Jurkat, Clone E6-1 (cell line): Measurements from ENCODE around the gene CCNG1.
A peak's percentile ranks its signal among the peaks of the same experiment; 100 is the strongest.
"Not testable (repeated sequence)": the region's sequence is repeated elsewhere in the genome, so short reads cannot be mapped to it uniquely, and the experiment has no call there.

Experiments
- DNase-seq: peaks from one replicate; pipeline ENCODE4 v3.0.0-alpha.2; 2011; ENCODE audit warnings: low read depth, low spot score
- H3K4me3 ChIP-seq: 2 replicates; pipeline ENCODE4 v1.5.1; 2011; ENCODE audit warnings: mild to moderate bottlenecking, low read length, control low read depth, moderate library complexity

Gene CCNG1

GRCh38 chr5:163437011-163437308 lies 435 bp upstream of the CCNG1 start:
- DNase-seq, result no peak
- H3K4me3 ChIP-seq, result peak overlapping the region; percentile 87

- no peak overlapping the region for H3K4me3 ChIP-seq
- DNase-seq, result peak; percentile 27
Measured at GRCh38 chr5:163439092-163439425, 1.7 kb downstream of the CCNG1 start.

GRCh38 chr5:163440954-163441353 lies 3.6 kb downstream of the CCNG1 start:
- no peak for DNase-seq
- H3K4me3 ChIP-seq, result no peak overlapping the region

- DNase-seq, result no peak
- no peak overlapping the region for H3K4me3 ChIP-seq
Measured at GRCh38 chr5:163444526-163444925, 7.1 kb downstream of the CCNG1 start.

GRCh38 chr5:163445345-163445744 lies 8.0 kb downstream of the CCNG1 start:
- H3K4me3 ChIP-seq, result no peak overlapping the region
- DNase-seq, result no peak

- DNase-seq, result no peak
- no peak overlapping the region for H3K4me3 ChIP-seq
Measured at GRCh38 chr5:163447191-163447590, 9.8 kb downstream of the CCNG1 start.

GRCh38 chr5:163447875-163448274 lies 10.5 kb downstream of the CCNG1 start:
- no peak overlapping the region for H3K4me3 ChIP-seq
- DNase-seq, result no peak

GRCh38 chr5:163448491-163448890 lies 11.1 kb downstream of the CCNG1 start:
- H3K4me3 ChIP-seq, result no peak overlapping the region
- DNase-seq, result no peak

- DNase-seq, result no peak
- H3K4me3 ChIP-seq, result no peak overlapping the region
Measured at GRCh38 chr5:163451489-163451888, 14.1 kb downstream of the CCNG1 start.

- no peak overlapping the region for H3K4me3 ChIP-seq
- DNase-seq, result no peak
Measured at GRCh38 chr5:163453705-163454104, 16.3 kb downstream of the CCNG1 start.

GRCh38 chr5:163455406-163455805 lies 18.0 kb downstream of the CCNG1 start:
- not testable (repeated sequence) for H3K4me3 ChIP-seq, DNase-seq

GRCh38 chr5:163456029-163456589 lies 18.7 kb downstream of the CCNG1 start:
- no peak for DNase-seq
- no peak overlapping the region for H3K4me3 ChIP-seq

- no peak overlapping the region for H3K4me3 ChIP-seq
- DNase-seq, result no peak
Measured at GRCh38 chr5:163456840-163457239, 19.4 kb downstream of the CCNG1 start.

GRCh38 chr5:163458778-163459385 lies 21.5 kb downstream of the CCNG1 start:
- no peak for DNase-seq
- H3K4me3 ChIP-seq, result peak overlapping the region; percentile 77

GRCh38 chr5:163459462-163459818 lies 22.0 kb downstream of the CCNG1 start:
- no peak for DNase-seq
- H3K4me3 ChIP-seq, result peak overlapping the region; percentile 77

- DNase-seq, result peak; percentile 99
- peak within 1 kb of the TSS; percentile 79 for H3K4me3 ChIP-seq
Measured at GRCh38 chr5:163459819-163460561, 22.6 kb downstream of the CCNG1 start, which contains the start of gene NUDCD2. Gene NUDCD2 (minus strand): TSS chr5:163460102. CDS start chr5:163460050, 52 bp downstream.

- peak within 1 kb of the TSS; percentile 79 for H3K4me3 ChIP-seq
- DNase-seq, result peak; percentile 41
Measured at GRCh38 chr5:163460562-163461171, 23.3 kb downstream of the CCNG1 start, which contains the start of gene HMMR. Gene HMMR (plus strand): TSS chr5:163460632. CDS start chr5:163460693, 61 bp downstream.

- DNase-seq, result no peak
- no peak overlapping the region for H3K4me3 ChIP-seq
Measured at GRCh38 chr5:163463063-163463435, 25.7 kb downstream of the CCNG1 start.

- no peak for DNase-seq
- H3K4me3 ChIP-seq, result no peak overlapping the region
Measured at GRCh38 chr5:163467682-163468081, 30.3 kb downstream of the CCNG1 start.

- H3K4me3 ChIP-seq, result no peak overlapping the region
- DNase-seq, result no peak
Measured at GRCh38 chr5:163473635-163474243, 36.3 kb downstream of the CCNG1 start.
